Measurements from ENCODE around the gene TTC9. TPM values are rescaled to one million over a fixed set of nuclear protein-coding genes. Genes with fewer than 3 reads are reported as not detected.

The TTC9 gene
- total RNA-seq, 2 donors from 2014 or later, result 0.34 to 0.73 TPM

Other genes starting within 250 kb of the TTC9 start
- gene SYNJ2BP, start 224.8 kb upstream of the TTC9 start, total RNA-seq, result 10 to 100 TPM; 50.1 to 57.0 TPM
- gene ADAM21, start 189.7 kb upstream of the TTC9 start, total RNA-seq, result not detected
- under 1 TPM; 0.31 to 0.34 TPM for gene ADAM20, start 106.9 kb upstream of the TTC9 start, total RNA-seq
- 10 to 100 TPM; 19.9 to 21.1 TPM for gene MED6, start 41.3 kb upstream of the TTC9 start, total RNA-seq
- gene MAP3K9, start 167.6 kb downstream of the TTC9 start, total RNA-seq, result 10 to 100 TPM; 10.0 to 12.4 TPM

Measured in left colon (tissue), 2 donors.